GM15510 (cell line): Measurements from ENCODE around the gene NAXD.
A peak's percentile ranks its signal among the peaks of the same experiment; 100 is the strongest.

Source experiments
- POLR2A ChIP-seq: IDR thresholded peaks from 3 replicates; pipeline ENCODE4 v1.6.1; 2011; ENCODE audit warnings: borderline replicate concordance; ENCODE audit not compliant: insufficient read length; ENCODE audit errors: extremely low read depth

The NAXD gene

GRCh38 chr13:110615322-110616102, at the start of gene NAXD:
NAXD (plus strand) TSS chr13:110615545; CDS start chr13:110615602, 57 bp downstream.
- TF ChIP-seq POLR2A: peak; percentile 66

GRCh38 chr13:110566171-110566570, 49.2 kb upstream of the NAXD start:
- TF ChIP-seq POLR2A: no peak

GRCh38 chr13:110568612-110569011, 46.7 kb upstream of the NAXD start:
- no peak for TF ChIP-seq POLR2A

GRCh38 chr13:110570886-110571285, 44.5 kb upstream of the NAXD start:
- TF ChIP-seq POLR2A: no peak

DNA sequence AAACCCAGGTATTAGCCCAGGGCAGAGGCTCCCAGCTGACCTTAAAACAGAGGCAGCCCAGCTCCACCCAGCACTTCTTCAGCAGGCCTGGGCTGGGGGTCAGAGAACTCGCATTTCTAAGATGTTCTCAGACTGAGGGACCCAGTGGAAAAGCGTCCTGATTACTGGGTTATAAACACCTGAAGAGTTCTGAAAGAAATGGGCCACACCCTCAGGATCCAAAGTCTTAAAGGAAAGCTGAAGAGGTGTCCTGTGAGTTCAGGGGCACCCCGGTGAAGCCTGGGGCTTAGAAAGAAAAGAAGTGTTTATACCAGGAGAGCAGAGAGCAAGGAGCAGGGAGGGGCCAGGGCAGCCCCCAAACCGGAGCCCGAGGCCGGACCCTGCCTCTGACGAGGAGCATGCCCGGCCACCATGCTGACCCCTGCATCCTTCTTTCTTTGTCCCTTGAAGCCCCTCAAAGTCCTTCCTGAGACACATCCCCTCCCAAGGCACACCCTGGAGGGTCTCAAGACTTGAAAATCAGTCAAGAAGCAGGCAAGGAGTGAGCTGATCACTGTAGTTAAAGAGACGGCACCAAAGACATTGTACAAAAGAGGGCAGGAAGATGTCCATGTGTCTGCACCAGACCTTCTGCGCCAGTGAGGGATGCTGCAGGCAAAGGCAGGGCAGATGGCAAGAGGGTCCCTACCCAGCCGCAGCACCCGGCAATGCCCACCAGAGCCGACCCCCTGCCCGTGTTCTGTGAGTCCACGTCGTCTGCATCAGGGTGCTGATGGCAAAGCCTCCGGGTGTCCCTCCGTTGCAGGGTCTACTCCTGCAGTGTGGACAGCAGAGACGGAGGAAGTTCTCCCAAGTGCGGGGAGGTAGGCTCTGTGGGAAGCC, 43.2 kb upstream of the NAXD start:
- no peak for TF ChIP-seq POLR2A

GRCh38 chr13:110572778-110573118, 42.6 kb upstream of the NAXD start:
- TF ChIP-seq POLR2A: no peak

DNA sequence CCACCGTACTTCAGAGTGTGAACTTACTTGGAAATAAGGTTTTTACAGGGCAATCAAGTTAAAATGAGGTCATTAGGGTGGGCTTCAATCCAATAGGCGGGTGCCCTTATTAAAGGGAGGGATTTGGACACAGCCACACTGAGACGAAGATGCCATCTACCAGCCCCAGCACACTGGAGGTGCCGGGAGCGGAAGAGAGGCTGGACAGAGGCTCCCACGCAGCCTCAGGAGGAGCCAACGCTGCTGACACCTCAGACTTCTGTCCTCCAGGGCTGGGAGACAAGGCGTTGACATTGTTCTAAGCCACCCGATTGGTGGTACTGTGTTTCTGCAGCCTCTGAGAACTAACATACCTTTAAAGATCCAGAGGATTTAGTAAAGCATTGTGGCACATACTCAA, 41.2 kb upstream of the NAXD start:
- no peak for TF ChIP-seq POLR2A

DNA sequence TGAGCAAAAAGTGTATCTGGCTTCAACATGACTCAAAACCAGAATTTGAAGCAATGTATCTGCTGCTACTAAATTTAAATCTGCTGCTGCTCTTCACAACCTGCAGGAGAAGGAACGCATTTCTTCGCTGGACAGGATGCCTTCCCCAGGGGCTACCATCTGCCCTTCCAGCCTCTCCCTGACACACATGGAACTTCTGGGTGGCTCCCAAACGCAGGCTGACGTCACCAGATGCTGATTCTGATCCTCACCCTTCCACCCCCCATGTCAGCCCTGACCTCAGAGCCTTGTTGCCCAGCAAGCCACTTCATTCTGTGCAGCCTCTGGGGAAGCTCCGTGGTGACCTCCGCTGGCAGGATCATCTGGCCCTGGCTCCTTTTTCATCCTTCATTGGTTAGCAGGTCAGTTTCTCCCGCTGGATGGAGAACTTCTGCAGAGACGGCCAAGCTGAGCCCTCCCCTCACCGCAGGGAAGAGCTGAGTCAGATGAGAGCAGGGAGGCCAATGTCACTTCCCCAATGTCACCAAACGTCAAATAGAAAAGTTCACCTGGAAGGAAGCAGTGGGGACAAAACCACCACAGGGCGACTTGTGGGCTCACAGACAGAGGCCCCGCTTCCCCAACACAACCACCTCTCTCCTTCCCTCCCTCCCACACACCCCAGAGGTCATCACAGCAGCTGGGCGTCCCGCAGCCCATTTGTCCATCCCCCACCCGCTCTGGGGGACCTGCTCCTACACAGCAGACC, 39.8 kb upstream of the NAXD start:
- no peak for TF ChIP-seq POLR2A

DNA sequence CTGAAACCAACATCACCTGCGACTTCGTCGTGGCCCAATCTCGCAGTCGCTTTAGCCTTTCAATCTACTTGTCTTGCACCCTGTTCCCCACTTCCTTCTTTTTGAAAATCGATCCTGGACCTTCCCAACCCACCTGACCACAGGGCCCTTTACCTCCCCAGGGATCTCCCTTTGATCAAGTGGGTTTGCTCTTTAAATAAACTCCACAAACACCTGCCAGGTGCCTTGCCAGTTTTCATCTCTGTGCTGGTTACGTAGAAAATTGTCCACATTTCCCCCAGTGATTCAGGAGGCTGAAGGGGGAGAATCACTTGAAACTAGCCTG, 39.3 kb upstream of the NAXD start:
- TF ChIP-seq POLR2A: no peak

DNA sequence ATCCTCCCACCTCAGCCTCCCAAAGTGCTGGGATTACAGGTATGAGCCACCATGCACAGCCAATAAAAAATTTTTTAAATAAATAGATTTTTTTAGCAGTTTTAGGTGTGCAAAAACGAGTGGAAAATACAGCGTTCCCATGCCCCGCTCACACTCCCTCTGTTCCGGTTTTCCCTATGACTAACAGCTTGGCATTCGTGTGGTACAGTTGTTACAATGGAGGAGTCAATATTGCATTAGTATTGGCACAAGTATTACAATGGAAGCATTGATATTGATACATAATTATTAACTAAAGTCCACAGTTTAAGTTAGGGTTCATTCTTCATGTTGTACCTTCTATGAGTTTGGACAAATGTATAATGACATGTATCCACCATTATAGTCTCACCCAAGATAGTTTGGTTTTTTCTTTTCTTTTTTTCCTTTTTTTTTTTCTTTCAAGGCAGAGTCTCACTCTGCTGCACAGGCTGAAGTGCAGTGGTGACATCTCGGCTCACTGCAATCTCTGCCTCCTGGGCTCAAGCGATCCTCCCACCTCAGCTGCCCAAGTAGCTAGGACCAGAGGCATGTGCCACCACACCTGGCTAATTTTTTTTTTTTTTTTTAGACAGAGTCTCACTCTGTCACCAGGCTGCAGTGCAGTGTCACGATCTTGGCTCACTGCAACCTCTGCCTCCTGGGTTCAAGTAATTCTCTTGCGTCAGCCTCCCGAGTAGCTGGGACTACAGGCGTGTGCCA, 38.4 kb upstream of the NAXD start:
- no peak for TF ChIP-seq POLR2A

- TF ChIP-seq POLR2A: no peak
Measured at GRCh38 chr13:110578363-110578762, 37.0 kb upstream of the NAXD start.

GRCh38 chr13:110580800-110581199, 34.5 kb upstream of the NAXD start:
- no peak for TF ChIP-seq POLR2A

DNA sequence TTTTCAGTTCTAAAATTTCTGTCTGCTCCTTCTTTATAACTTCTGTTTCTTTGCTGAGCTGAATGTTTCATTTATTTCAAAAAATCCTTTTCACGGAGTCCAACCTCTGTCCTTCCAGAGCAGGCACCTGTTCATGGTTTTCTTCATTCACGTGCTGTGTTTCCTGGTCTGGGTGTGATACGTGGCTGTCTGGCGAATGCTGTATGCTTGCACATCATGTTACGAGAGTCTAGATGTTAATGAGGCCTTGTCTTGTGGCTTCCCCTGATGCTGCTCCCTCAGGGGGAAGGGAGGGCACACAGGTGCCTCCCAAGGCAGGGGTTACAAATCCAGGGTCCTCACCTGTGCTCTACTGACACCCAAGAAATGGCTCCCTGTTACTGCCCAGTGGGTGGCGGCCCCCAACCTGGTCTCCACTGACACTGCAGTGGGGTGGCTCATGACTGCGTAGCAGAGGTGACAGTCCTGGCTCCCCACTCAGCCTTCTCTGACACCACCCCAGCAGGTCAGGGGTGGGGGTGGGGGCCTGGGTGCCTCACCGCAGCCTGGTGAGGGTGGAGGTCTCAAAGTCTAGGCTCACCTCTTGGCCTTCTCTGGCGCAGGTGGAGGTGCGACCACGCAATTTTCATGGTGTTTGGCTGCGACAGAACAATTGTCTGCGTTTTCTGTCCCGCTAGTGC, 33.7 kb upstream of the NAXD start:
- no peak for TF ChIP-seq POLR2A

DNA sequence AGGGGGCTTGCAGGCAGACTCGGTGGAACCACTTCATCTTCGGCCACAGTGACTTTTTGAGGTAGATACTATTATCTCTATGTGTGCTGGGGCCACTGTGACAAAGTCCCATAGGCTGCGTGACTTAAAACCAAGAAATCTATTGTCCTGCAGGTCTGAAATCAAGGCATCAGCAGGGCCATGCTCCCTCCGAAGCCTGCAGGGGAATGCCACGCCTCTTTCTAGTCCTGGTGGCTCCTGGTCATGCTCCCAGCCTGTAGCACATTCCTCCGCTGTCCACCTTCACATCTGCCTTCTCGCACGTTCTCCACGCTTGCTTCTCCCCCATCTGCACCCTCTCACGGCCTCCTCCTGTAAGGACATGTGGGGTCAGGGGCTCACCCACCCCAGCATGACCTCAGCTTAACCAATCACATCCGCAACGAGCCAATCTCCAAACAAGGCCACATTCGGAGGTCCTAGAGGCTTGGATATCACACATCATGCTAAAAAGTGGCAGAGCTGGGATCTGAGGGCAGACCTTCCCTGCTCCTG, 32.9 kb upstream of the NAXD start:
- no peak for TF ChIP-seq POLR2A

- no peak for TF ChIP-seq POLR2A
Measured at GRCh38 chr13:110583178-110583865, 32.0 kb upstream of the NAXD start.
